ENCODE measurements around the gene ARVCF. TPM values are rescaled to one million over a fixed set of nuclear protein-coding genes. Genes with fewer than 3 reads are reported as not detected.
"Not testable (repeated sequence)": the region's sequence is repeated elsewhere in the genome, so short reads cannot be mapped to it uniquely, and the experiment has no call there.

ARVCF gene
- total and polyA plus RNA-seq, 4 donors: 15.4 to 102 (median 62.1) TPM

DNA sequence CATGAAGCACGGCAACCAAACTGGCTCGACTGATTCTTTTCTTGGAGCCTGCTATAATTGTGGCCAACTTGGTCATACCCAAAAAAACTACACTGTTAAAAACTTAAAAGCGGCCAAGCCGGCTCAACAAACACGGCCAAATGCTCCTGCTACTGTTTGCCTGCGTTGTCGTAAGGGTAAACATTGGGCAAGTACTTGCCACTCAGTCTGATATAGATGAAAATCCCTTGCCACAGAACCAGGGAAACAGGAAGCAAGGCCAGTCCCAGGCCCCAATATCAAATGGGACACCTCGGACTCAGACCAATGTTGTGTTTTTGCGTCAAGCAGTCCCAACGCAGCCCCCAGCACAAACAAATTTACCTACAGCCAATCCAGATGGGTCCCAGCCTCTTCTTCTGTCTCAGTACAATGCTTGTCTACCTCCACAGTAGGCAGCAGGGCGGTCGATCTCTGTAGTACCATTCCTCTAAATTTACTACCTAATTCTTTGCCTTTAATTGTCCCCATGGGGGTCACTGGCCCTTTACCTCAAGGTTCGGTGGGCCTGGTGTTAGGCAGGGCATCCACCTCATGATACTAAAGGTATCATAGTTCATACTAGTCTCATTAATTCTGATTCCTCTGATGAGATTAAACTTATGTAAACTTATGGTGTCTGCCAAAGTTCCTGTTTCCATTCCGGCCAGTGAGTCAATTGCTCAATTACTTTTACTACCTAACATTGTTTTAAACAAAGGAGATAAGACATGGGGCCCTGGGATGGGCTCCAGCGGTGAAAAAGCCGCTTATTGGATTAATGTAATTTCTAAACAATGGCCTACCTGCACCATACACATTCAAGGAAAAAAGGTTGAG, 78.8 kb downstream of the ARVCF start:
- ATAC-seq (ENCODE audit: low FRiP score) (no peak), DNase-seq (peak in 1 of 2 donors; percentile 44)
- intact Hi-C loops (cut with DNase I): no loop called here
- Histone ChIP-seq H3K4me3 (ENCODE audit: low read length in 2 of 2) (no peak overlapping the region), H3K27me3 (ENCODE audit: control insufficient read depth in 1 of 2, insufficient read depth in 2 of 2, low read length in 1 of 2) (no peaks in the 10 kb centered on the region), H3K9me3 (ENCODE audit: control insufficient read depth, low read length) (no peaks in the 10 kb centered on the region), H3K36me3 (ENCODE audit: control insufficient read depth in 1 of 2, insufficient read depth in 2 of 2, low read length in 1 of 2) (no peaks in the 10 kb centered on the region), H3K27ac (ENCODE audit: low read depth in 1 of 2, low read length in 2 of 2) (no peak overlapping the region), H3K4me1 (ENCODE audit: control insufficient read depth in 1 of 2, insufficient read depth in 2 of 2, low read length in 2 of 2) (peaks cover 0 to 2% of the 10 kb centered on the region in 2 donors)
- 92 to 93% methylated on average over 16 of the region's 16 CpGs for WGBS, 2 donors

DNA sequence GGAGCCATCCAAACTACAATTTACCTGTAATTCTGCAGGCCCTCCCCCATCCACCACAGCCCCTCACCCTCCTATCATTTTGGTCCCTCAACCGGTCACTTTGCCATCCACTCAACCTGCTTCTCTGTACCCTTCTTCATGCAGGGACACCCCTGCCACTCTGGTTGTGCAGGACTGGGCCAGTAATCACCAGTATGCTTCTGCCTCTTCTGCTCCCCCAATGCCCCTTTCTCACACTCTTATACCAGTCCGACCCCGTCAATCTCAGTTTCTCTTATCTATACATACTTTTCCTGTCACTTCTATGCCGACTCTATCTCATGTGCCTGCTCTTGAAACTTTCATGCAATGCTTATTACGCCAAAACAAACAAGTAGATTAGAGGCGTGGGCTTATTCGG, 80.1 kb downstream of the ARVCF start:
- Histone ChIP-seq H3K27me3 (ENCODE audit: control insufficient read depth in 1 of 2, insufficient read depth in 2 of 2, low read length in 1 of 2) (no peaks in the 10 kb centered on the region), H3K4me1 (ENCODE audit: control insufficient read depth in 1 of 2, insufficient read depth in 2 of 2, low read length in 2 of 2) (peaks cover 0 to 2% of the 10 kb centered on the region in 2 donors), H3K9me3 (ENCODE audit: control insufficient read depth, low read length) (no peaks in the 10 kb centered on the region), H3K36me3 (ENCODE audit: control insufficient read depth in 1 of 2, insufficient read depth in 2 of 2, low read length in 1 of 2) (no peaks in the 10 kb centered on the region), H3K4me3 (ENCODE audit: low read length in 2 of 2) (no peak overlapping the region), H3K27ac (ENCODE audit: low read depth in 1 of 2, low read length in 2 of 2) (no peak overlapping the region)
- peak in 1 of 2 donors; percentile 13 for DNase-seq
- ATAC-seq (ENCODE audit: low FRiP score): no peak
- intact Hi-C loops (cut with DNase I): no loop called here
- WGBS, 2 donors: 77 to 78% methylated on average over 7 of the region's 7 CpGs

DNA sequence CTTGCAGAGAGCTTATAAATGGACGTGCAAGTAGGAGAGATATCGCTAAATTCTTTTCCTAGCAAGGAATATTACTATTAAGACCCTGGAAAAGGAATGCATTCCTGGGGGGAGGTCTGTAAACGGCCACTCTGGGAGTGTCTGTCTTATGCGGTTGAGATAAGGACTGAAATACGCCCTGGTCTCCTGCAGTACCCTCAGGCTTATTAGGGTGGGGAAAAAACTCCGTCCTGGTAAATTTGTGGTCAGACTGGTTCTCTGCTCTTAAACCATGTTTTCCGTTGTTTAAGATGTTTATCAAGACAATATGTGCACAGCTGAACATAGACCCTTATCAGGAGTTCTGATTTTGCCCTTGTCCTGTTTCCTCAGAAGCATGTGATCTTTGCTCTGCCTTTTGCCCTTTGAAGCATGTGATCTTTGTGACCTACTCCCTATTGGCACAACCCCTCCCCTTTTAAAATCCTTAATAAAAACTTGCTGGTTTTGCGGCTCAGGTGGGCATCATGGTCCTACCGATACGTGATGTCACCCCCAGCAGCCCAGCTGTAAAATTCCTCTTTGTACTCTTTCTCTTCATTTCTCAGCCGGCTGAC, 81.4 kb downstream of the ARVCF start:
- 92 to 94% methylated on average over 11 of the region's 11 CpGs for WGBS, 2 donors
- H3K4me3 ChIP-seq (ENCODE audit: low read length in 2 of 2); H3K27ac ChIP-seq (ENCODE audit: low read depth in 1 of 2, low read length in 2 of 2); H3K4me1 ChIP-seq (ENCODE audit: control insufficient read depth in 1 of 2, insufficient read depth in 2 of 2, low read length in 2 of 2); DNase-seq; H3K36me3 ChIP-seq (ENCODE audit: control insufficient read depth in 1 of 2, insufficient read depth in 2 of 2, low read length in 1 of 2); H3K27me3 ChIP-seq (ENCODE audit: control insufficient read depth in 1 of 2, insufficient read depth in 2 of 2, low read length in 1 of 2); intact Hi-C loops (cut with DNase I); H3K9me3 ChIP-seq (ENCODE audit: control insufficient read depth, low read length); ATAC-seq (ENCODE audit: low FRiP score): not testable (repeated sequence)

DNA sequence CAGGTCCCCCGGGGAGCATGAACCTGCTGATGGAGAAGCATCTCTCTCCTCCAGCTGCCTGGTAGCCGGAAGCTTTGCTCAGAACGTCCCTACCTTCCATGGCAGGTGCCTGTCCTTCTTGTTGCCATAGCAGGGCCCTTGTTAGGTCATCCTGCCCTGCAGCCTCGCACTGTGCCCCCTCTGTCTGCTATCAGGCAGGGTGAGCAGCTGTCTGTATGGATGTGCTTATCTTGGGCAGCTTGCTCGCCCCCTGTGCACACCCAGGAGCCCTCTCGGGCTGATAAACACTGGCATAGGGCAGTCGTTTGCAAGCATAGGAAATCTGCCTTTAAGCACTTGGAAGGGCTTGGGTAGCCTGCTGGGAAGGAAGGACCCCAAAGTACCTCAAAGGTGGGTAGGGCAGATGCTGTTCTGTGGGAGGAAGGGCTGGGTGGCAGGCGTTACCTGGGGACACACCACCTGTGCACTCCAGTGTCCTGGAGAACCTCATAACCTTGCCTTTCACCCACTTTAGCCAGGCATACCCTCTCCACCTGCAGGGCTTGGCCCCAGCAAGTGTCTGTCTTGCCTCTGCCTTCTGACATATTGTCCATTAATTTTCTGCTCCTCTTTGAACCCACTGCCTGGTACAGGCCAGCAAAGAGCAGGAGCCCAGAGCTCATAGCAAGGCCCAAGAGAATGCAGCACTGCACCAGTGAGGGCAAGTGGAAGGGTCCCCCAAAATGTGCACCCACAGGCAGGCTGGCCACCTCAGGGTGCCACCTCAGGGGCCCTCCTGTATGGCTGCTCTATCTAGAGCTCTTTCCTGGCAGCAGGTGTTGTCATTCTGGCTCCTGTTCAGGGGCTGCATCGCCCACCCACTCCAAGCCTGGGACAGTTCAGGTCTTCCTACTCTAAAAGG, 83.0 kb downstream of the ARVCF start:
- intact Hi-C loops (cut with DNase I): no loop called here
- Histone ChIP-seq H3K27ac (ENCODE audit: low read depth in 1 of 2, low read length in 2 of 2) (no peak overlapping the region), H3K27me3 (ENCODE audit: control insufficient read depth in 1 of 2, insufficient read depth in 2 of 2, low read length in 1 of 2) (no peaks in the 10 kb centered on the region), H3K36me3 (ENCODE audit: control insufficient read depth in 1 of 2, insufficient read depth in 2 of 2, low read length in 1 of 2) (no peaks in the 10 kb centered on the region), H3K9me3 (ENCODE audit: control insufficient read depth, low read length) (no peaks in the 10 kb centered on the region), H3K4me3 (ENCODE audit: low read length in 2 of 2) (no peak overlapping the region), H3K4me1 (ENCODE audit: control insufficient read depth in 1 of 2, insufficient read depth in 2 of 2, low read length in 2 of 2) (no peaks in the 10 kb centered on the region)
- WGBS, 2 donors: 82 to 86% methylated on average over 9 of the region's 9 CpGs
- DNase-seq (peak in 1 of 2 donors; percentile 42), ATAC-seq (ENCODE audit: low FRiP score) (no peak)

DNA sequence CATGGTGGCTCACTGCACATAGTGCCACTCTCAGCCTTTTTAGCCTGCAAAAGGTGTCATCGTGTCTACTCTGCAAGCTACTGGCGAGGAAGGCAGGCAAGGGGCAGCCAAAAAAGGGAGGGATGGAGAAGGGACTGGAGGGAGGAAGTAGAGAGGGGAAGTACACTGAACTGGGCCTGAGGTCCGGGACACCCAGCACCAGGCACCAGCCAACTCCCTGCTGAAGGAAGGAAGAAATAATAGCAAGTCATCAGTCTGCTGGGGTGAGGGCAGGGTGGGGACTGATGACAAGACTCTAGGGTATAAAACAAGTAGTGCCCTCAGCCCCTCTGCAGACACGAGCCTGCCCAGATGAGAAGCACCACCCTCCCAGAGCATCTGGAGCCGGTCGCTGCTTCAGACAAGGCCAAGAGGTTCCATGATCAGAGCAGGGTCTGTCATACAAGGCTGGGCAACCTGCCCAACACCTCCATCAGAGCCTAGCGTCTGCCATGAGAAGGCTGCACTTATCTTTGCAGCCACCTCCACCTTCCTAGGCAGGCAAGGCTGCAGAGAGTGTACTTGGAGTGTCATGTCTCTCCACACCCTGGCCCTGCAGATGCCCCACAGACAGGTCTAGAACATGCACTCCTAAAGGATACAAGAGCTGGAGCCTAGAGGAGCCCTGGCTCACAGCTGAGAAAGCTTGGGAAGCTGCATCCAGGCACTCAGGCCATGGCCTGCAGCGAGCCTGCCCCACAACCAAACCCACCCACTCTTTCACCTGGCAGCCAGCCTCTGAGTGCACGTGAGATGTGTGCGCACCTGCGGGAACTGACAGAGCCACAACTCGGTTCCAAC, 84.0 kb downstream of the ARVCF start:
- DNase-seq (peak; percentile 65 to 67), ATAC-seq (ENCODE audit: low FRiP score) (peak; percentile 38)
- no peak overlapping the region for H3K27ac ChIP-seq (ENCODE audit: low read depth in 1 of 2, low read length in 2 of 2)
- no peak overlapping the region for H3K4me3 ChIP-seq (ENCODE audit: low read length in 2 of 2)
- H3K36me3 ChIP-seq (ENCODE audit: control insufficient read depth in 1 of 2, insufficient read depth in 2 of 2, low read length in 1 of 2): no peaks in the 10 kb centered on the region
- intact Hi-C loops (cut with DNase I): no loop called here
- H3K9me3 ChIP-seq (ENCODE audit: control insufficient read depth, low read length): no peaks in the 10 kb centered on the region
- H3K27me3 ChIP-seq (ENCODE audit: control insufficient read depth in 1 of 2, insufficient read depth in 2 of 2, low read length in 1 of 2): no peaks in the 10 kb centered on the region
- whole genome bisulfite sequencing, 2 donors: 81 to 82% methylated on average over 12 of the region's 12 CpGs
- H3K4me1 ChIP-seq (ENCODE audit: control insufficient read depth in 1 of 2, insufficient read depth in 2 of 2, low read length in 2 of 2): no peaks in the 10 kb centered on the region

DNA sequence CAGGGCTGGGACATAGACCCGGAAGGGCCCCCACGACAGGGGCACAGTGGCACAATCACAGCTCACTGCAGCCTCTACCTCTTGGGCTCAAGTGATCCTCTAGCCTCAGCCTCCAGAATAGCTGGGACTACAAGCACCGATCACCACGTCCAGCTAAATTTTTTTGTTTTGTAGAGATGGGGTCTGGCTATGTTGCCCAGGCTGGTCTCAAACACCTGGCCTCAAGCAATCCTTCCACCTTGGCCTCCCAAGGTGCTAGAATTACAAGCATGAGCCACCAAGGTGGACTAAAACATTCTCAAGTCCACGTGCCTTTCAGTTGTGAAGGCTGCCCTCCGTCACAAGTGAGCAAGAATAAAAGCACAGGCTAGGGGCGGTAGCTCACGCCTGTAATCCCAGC, 85.1 kb downstream of the ARVCF start:
- Histone ChIP-seq H3K27ac (ENCODE audit: low read depth in 1 of 2, low read length in 2 of 2) (no peak overlapping the region), H3K4me3 (ENCODE audit: low read length in 2 of 2) (no peak overlapping the region), H3K9me3 (ENCODE audit: control insufficient read depth, low read length) (no peaks in the 10 kb centered on the region), H3K4me1 (ENCODE audit: control insufficient read depth in 1 of 2, insufficient read depth in 2 of 2, low read length in 2 of 2) (no peaks in the 10 kb centered on the region), H3K36me3 (ENCODE audit: control insufficient read depth in 1 of 2, insufficient read depth in 2 of 2, low read length in 1 of 2) (no peaks in the 10 kb centered on the region), H3K27me3 (ENCODE audit: control insufficient read depth in 1 of 2, insufficient read depth in 2 of 2, low read length in 1 of 2) (no peaks in the 10 kb centered on the region)
- WGBS, 2 donors: 94 to 95% methylated on average over 8 of the region's 8 CpGs
- intact Hi-C loops (cut with DNase I): no loop called here
- peak in 1 of 2 donors; percentile 25 for DNase-seq
- no peak for ATAC-seq (ENCODE audit: low FRiP score)

DNA sequence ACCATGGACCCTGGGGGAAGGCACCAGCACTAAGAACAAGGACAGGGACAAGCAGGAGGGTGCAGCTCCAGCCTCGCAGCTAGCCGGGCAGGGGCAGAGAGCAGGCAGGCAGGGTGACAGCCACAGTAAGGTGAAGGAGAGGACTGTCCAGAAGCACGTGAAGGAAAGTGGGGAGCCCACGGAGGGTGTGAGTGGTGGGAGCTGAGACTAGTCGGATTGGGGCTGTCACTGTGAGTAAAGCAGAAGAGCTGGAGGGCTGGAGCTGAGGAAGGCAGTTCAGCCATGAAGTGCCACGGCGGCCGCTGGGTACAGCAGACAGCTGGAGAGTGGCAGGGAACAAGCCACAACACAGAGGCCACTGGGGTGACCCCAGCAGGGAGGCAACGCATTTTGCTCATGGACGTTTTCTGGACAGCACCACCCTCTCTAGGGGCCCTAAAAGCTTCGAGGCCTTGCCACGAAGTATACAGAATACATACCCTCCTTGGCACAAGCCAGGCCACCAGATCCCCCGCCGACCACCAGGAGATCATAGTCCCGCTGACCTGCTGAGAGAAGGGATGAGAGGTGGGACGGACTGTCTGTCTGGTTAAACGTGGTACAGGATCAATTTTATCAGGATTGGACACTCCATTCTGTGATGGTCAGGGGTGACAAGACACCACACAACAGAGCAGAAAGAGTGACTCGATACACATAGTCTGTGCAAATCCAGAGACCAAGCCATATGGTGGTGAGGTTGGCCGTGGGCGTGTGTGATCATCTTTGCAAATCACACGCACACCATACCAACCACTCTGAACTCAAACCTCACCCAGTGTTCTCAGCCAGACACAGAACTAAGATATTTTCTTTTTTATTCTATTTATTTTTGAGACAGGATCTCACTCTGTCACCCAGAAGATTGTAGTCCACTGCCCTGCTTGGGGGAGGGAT, 85.8 kb downstream of the ARVCF start:
- 90% methylated on average over 21 of the region's 21 CpGs for WGBS, 2 donors
- Histone ChIP-seq H3K27me3 (ENCODE audit: control insufficient read depth in 1 of 2, insufficient read depth in 2 of 2, low read length in 1 of 2) (no peaks in the 10 kb centered on the region), H3K4me3 (ENCODE audit: low read length in 2 of 2) (no peak overlapping the region), H3K36me3 (ENCODE audit: control insufficient read depth in 1 of 2, insufficient read depth in 2 of 2, low read length in 1 of 2) (no peaks in the 10 kb centered on the region), H3K9me3 (ENCODE audit: control insufficient read depth, low read length) (no peaks in the 10 kb centered on the region), H3K4me1 (ENCODE audit: control insufficient read depth in 1 of 2, insufficient read depth in 2 of 2, low read length in 2 of 2) (no peaks in the 10 kb centered on the region), H3K27ac (ENCODE audit: low read depth in 1 of 2, low read length in 2 of 2) (no peak overlapping the region)
- intact Hi-C loops (cut with DNase I): no loop called here
- DNase-seq: peak in 1 of 2 donors; percentile 51
- ATAC-seq (ENCODE audit: low FRiP score): no peak
